HUES48 (cell line): ENCODE measurements around the gene SDCBP2.

Source experiments
- H3K27ac ChIP-seq: one replicate; pipeline ENCODE4 v1.7.0; 2013; ENCODE audit warnings: low read depth, low read length, inconsistent platforms
- H3K27me3 ChIP-seq: 2 replicates; pipeline ENCODE4 v1.6.1; 2013; ENCODE audit warnings: mild to moderate bottlenecking, low read length; ENCODE audit not compliant: control insufficient read depth, insufficient read depth
- H3K36me3 ChIP-seq: 2 replicates; pipeline ENCODE4 v1.6.1; 2013; ENCODE audit warnings: low read length; ENCODE audit not compliant: control insufficient read depth, insufficient read depth
- H3K4me1 ChIP-seq: 2 replicates; pipeline ENCODE4 v1.6.1; 2013; ENCODE audit warnings: mild to moderate bottlenecking, low read length; ENCODE audit not compliant: control insufficient read depth, insufficient read depth
- H3K4me3 ChIP-seq: 2 replicates; pipeline ENCODE4 v1.5.1; 2013; ENCODE audit warnings: mild to moderate bottlenecking, low read depth, low read length
- H3K9ac ChIP-seq: 2 replicates; pipeline ENCODE4 v1.6.1; 2013; ENCODE audit warnings: mild to moderate bottlenecking, low read depth, low read length, moderate library complexity
- H3K9me3 ChIP-seq: 2 replicates; pipeline ENCODE4 v1.6.1; 2013; ENCODE audit warnings: low read length; ENCODE audit not compliant: control insufficient read depth, insufficient read depth

Gene SDCBP2

DNA sequence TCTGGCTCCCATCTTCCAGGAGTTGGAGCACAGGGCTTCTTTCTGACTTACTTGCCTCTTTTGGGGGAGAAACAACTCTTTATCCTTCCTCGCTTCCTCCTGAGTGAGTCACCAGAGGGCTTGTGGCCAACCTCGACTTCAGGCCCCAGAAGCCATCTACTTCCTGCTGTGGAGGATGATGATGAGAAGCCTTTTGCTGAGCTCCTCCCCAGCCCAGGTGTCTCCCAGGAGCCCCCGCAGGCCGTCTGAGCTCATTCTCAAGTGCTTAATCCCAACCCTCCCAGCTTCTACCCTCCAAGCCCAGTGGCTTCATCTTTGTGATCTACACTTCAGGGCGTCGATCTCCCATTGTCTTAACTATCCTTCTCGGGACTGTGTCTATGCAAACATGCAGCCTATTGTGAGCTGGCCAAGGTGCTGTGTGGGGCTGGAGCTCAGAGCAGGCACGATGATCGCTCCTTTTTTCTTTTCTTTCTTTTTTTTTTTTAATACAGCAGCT lies 27.9 kb downstream of the SDCBP2 start:
- H3K36me3 ChIP-seq, result no peaks in the 10 kb centered on the region
- no peaks in the 10 kb centered on the region for H3K27me3 ChIP-seq
- H3K4me1 ChIP-seq, result peaks cover 10% of the 10 kb centered on the region
- no peaks in the 10 kb centered on the region for H3K9me3 ChIP-seq
- no peak overlapping the region for H3K9ac ChIP-seq
- peak overlapping the region; percentile 85 for H3K27ac ChIP-seq
- no peak overlapping the region; the same call in 1 of the 2 replicates for H3K4me3 ChIP-seq

DNA sequence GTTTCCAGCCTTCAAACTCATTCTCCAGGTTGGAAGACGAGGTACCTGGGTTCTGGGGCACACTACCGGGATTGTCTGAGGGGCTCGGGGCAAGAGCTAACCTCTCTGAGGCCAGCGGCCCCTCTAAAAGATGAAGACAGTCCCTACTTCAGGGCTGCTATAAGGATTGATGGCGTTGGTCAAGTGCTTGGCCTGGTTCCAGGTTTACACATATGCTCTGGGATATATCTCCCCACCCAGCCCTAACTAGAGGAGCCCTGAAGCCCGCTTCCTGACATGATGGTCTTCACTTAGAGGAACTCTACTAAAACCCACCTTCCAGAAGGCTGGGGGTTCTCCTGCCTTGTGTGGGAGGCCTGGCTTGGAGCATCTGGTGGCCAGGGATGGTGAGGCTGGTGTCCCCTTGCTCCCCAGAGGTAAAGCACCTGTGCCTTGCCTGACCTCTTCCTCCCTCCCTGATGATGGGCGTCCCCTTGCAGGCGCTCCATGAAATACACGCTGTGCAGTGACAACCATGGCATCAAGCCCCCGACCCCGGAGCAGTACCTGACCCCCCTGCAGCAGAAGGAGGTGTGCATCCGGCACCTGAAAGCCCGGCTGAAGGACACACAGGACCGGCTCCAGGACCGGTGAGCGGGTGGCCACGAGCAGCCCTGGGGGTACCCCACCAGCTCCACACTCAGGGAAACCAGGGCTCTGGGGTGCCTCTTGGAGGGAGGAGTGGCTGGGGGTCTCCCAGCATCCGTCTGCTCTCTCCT lies 28.7 kb downstream of the SDCBP2 start:
- no peak overlapping the region for H3K9ac ChIP-seq
- H3K27ac ChIP-seq, result peak overlapping the region; percentile 85

DNA sequence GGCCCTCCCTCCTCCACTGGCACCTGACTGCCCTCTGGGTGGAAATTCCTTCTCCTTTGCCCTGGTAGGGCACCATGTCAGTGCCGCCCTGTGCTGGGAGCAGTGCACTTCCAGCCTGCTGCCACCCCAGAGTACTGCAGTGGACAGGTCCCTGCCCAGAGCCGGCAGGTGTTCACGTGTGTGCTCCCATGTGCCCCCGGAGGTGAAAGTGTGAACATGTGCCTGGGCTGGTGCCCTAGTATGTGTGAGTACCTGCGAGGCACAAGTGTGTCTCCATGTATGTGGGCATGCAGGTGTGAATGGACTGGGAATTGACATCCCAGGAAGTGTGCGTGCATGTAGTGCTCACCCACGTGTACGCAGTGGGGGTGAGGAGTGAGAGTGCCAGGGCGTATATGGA lies 29.4 kb downstream of the SDCBP2 start:
- H3K9ac ChIP-seq, result no peak overlapping the region
- H3K4me1 ChIP-seq, result peaks cover 10% of the 10 kb centered on the region
- no peaks in the 10 kb centered on the region for H3K27me3 ChIP-seq
- H3K4me3 ChIP-seq, result no peak overlapping the region
- H3K36me3 ChIP-seq, result no peaks in the 10 kb centered on the region
- H3K27ac ChIP-seq, result no peak overlapping the region
- no peaks in the 10 kb centered on the region for H3K9me3 ChIP-seq

More for the DNA sequence above, 28.7 kb downstream of the SDCBP2 start:
- Histone ChIP-seq H3K4me1 (peaks cover 10% of the 10 kb centered on the region), H3K4me3 (no peak overlapping the region), H3K36me3 (no peaks in the 10 kb centered on the region), H3K27me3 (no peaks in the 10 kb centered on the region), H3K9me3 (no peaks in the 10 kb centered on the region)

DNA sequence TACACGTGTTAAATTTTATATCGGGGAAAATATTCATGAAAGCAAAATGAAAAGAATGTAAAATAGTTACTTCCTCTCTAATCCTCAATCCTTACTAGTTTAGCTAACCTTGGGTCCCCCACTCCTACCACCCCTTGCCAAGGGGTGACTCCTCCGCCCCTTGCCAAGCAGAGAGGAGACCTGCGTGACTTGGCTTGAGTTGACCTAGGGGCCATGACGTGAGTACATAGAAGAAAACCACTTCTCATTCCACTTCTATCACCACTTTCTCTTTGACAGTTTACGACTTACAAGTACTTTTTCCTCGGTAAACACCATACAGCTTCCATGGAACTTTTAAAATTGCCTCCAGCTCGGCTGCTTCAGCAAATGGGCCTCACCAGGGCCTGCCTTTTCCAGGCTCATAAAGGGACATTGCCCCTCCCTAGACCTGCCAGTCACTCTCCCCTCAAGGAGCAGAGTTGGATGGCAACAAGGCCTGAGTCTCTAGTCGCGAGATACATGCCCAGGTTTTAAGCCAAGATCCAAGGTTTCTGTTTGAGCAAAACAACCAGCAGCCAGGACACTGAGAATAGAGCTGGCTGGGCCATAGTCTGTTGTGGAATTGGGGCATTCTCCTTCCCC lies 29.9 kb downstream of the SDCBP2 start:
- H3K9me3 ChIP-seq, result no peaks in the 10 kb centered on the region
- H3K27me3 ChIP-seq, result no peaks in the 10 kb centered on the region
- no peaks in the 10 kb centered on the region for H3K36me3 ChIP-seq
- H3K4me1 ChIP-seq, result peaks cover 10% of the 10 kb centered on the region
- H3K9ac ChIP-seq, result no peak overlapping the region
- H3K27ac ChIP-seq, result no peak overlapping the region
- H3K4me3 ChIP-seq, result no peak overlapping the region

DNA sequence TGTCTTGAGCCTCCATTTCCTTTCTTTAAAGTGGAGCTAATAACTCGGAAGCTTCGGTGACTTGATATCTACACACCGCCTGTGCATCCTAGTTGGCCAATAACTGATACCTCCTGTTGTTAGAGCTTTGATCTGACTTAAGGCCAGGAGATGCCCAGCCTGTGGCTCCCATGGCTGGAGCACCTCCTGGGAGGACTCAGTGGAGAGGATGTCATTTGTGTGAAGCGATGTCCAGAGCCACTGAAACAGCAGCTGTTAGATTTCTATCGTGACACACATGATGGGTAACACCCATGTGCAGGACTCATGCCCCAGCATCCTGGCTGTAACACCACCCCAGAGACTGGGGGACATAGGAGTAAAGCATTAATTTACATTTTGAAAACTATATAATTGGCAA lies 30.8 kb downstream of the SDCBP2 start:
- no peaks in the 10 kb centered on the region for H3K36me3 ChIP-seq
- no peak overlapping the region for H3K9ac ChIP-seq
- peaks cover 10% of the 10 kb centered on the region for H3K4me1 ChIP-seq
- no peak overlapping the region for H3K27ac ChIP-seq
- H3K27me3 ChIP-seq, result no peaks in the 10 kb centered on the region
- H3K9me3 ChIP-seq, result no peaks in the 10 kb centered on the region
- no peak overlapping the region for H3K4me3 ChIP-seq

DNA sequence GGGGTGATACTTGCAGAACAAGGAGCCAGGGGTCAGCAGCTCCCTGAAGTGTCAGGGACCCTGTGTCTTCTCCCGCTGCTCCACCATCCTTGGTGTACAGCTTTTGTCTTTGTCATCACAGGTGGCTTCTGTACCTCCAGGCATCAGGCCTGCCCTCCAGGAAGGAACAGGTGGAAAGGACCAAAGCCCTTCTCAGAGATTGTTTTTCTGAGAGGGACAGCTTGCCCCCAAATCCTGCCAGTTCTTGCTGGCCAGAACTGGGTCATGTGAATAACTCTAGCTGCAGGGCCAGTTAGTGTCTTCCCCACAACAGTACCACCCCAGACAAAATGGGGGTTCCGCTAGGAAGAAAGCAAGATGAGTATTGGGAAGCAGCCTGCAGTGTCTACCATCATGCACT lies 31.5 kb downstream of the SDCBP2 start:
- no peaks in the 10 kb centered on the region for H3K27me3 ChIP-seq
- no peaks in the 10 kb centered on the region for H3K36me3 ChIP-seq
- H3K9ac ChIP-seq, result no peak overlapping the region
- peaks cover 10% of the 10 kb centered on the region for H3K4me1 ChIP-seq
- no peak overlapping the region for H3K27ac ChIP-seq
- no peaks in the 10 kb centered on the region for H3K9me3 ChIP-seq
- no peak overlapping the region for H3K4me3 ChIP-seq

DNA sequence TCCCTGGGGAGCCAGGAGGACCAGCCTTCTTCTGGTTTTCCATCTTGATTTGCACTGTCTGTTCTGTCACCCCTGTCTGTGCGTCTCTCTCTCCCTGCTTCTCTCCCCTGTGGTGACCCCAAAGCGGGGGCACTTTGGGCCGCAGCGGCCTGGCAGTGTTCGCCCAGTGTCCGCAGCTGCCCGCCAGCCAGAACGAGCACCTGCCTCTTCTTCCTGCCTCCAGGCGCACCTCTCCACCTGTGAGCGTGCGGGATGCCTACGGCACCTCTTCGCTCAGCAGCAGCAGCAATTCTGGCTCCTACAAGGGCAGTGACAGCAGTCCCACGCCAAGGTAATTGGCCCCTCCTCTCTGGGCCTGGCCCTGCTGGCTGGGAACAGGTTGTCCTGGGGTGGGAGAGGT lies 32.0 kb downstream of the SDCBP2 start:
- H3K4me3 ChIP-seq, result no peak overlapping the region

DNA sequence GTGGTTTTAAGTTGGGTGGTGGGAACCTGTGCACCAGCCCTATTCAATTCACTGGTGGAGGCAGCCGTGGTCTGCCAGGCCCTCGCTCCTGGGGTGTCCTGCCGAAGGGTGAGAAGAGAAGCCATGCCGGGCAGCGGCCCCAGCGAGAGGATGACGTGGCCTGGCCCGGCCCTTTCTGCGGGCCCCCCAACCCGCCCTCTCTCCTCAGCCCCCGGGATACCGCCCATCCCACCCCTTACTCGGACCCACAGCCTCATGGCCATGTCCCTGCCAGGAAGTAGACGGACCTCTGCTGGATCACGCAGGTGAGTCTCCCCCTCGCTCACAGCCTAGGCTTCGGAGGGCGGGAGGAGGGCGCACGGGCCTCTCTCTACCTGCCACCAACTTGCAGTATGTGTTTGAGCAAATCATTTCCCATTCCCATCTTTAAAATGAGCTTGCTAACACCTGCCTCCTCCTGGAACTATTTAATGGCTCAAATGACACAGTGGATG lies 32.8 kb downstream of the SDCBP2 start:
- Histone ChIP-seq H3K27me3 (no peaks in the 10 kb centered on the region), H3K4me3 (no peak overlapping the region), H3K9ac (no peak overlapping the region), H3K9me3 (no peaks in the 10 kb centered on the region), H3K36me3 (no peaks in the 10 kb centered on the region), H3K4me1 (peaks cover 7% of the 10 kb centered on the region), H3K27ac (no peak overlapping the region)

More for the DNA sequence above, 32.0 kb downstream of the SDCBP2 start:
- H3K9ac ChIP-seq, result no peak overlapping the region
- H3K27ac ChIP-seq, result no peak overlapping the region
- H3K4me1 ChIP-seq, result peaks cover 10% of the 10 kb centered on the region
- no peaks in the 10 kb centered on the region for H3K36me3 ChIP-seq
- no peaks in the 10 kb centered on the region for H3K27me3 ChIP-seq
- H3K9me3 ChIP-seq, result no peaks in the 10 kb centered on the region

DNA sequence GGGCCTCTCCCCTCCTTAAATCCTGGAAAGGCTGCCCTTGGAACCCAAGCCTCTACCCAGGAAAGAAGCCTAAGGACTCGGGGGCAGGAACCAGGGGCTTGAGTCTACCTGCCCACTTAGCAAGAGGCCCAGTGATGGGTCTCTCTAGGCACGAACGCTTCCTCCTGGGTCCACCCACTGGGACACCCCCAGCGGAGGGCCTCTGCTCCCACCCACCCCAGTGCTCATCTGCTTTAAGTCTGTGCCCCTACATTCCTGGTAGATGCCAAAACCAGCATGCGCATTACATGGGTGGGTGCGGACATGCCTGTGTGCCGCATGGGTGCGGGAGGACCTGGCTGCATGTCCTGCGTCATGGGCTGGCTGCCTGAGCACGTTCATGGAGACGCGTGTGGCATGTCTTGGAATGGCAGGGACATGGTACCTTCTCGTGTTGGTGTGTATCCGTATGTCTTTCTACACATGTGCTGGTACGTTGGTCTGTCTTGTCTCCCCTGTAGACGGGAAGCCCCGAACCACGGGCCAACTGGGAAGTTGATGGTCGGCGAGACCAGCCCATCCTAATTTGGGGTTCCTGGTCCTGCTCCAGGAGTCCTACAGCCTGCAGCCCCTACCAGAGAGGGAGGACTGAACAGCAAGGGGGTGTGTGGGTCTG lies 33.5 kb downstream of the SDCBP2 start:
- H3K27ac ChIP-seq, result no peak overlapping the region
- H3K9ac ChIP-seq, result no peak overlapping the region
- H3K36me3 ChIP-seq, result no peaks in the 10 kb centered on the region
- H3K4me1 ChIP-seq, result no peaks in the 10 kb centered on the region
- H3K4me3 ChIP-seq, result no peak overlapping the region
- no peaks in the 10 kb centered on the region for H3K9me3 ChIP-seq
- H3K27me3 ChIP-seq, result no peaks in the 10 kb centered on the region

DNA sequence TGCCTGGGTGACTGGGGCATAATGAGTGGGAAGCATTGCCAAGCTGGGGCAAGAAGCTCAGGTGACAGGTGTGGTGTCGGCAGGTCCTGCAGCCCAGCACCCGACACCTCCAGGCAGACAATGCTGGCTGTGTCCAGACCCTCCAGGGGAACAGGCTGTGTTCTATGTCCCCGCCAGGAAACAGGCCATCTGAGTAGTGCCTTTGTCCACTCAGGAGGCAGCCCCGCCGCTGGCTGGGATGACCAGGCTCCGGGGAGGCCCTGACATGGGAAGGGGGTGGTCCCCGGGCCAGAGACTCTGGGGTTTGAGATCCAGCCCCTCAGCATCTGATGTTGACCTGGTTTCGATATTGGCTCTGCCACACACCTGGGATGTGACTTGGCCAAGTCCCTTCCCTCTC lies 34.4 kb downstream of the SDCBP2 start:
- Histone ChIP-seq H3K9me3 (no peaks in the 10 kb centered on the region), H3K4me3 (no peak overlapping the region), H3K4me1 (no peaks in the 10 kb centered on the region), H3K27ac (no peak overlapping the region), H3K36me3 (no peaks in the 10 kb centered on the region), H3K9ac (no peak overlapping the region), H3K27me3 (no peaks in the 10 kb centered on the region)
